Endothelial cell of umbilical vein (primary cell): ENCODE results near the gene AARS2. TPM values are rescaled to one million over a fixed set of nuclear protein-coding genes. Genes with fewer than 3 reads are reported as not detected.

Source experiments
- BruUV-seq: library from RNA; stranded (reverse); fragments of 400-500 nt; replicated peaks from 2 replicates; lab custom pipeline; 2021; lab: Mats Ljungman, UMichigan
- CTCF ChIA-PET: fragments of 300-600, 350-600 bp; sonication (Branson Sonifier 250); formaldehyde crosslinking; loops from one replicate; lab custom pipeline; 2021; ENCODE audit warnings: antibody characterized with exemption, inconsistent platforms; lab: Charles Lee
- POLR2A ChIA-PET: fragments of 300-600, 350-600 bp; sonication (Branson Sonifier 250); formaldehyde crosslinking; loops from one replicate; lab custom pipeline; 2021; ENCODE audit warnings: antibody characterized with exemption, inconsistent platforms; lab: Charles Lee
- DNase-seq: peaks from one replicate; pipeline ENCODE4 v3.0.0-alpha.2; 2011; ENCODE audit warnings: low read depth, low spot score
- FAIRE-seq: peaks from 2 replicates; lab custom pipeline; 2011; peaks lifted over from hg19 to GRCh38; lab: Jason Lieb, UNC
- H2AFZ ChIP-seq: 2 replicates; pipeline ENCODE4 v1.6.0; 2012; ENCODE audit warnings: low read depth, low read length, control low read depth, inconsistent platforms
- H3K27ac ChIP-seq: 2 replicates; pipeline ENCODE4 v1.5.1; 2011; ENCODE audit warnings: low read depth, mild to moderate bottlenecking, control low read depth, low read length, moderate library complexity; ENCODE audit not compliant: insufficient read depth
- H3K27me3 ChIP-seq, 2 experiments: 2 replicates each; pipeline versions ENCODE4 v1.6.0 to v1.6.1; 2011; ENCODE audit warnings: low read length in 2 of 2, mixed read lengths in 1 of 2; ENCODE audit not compliant: control insufficient read depth in 2 of 2, insufficient read depth in 2 of 2
- H3K36me3 ChIP-seq, 2 experiments: 2 replicates in 1 of 2; 3 replicates in 1 of 2; pipeline ENCODE4 v1.5.1; 2011; ENCODE audit warnings: low read length in 2 of 2, mild to moderate bottlenecking in 1 of 2, moderate library complexity in 1 of 2; ENCODE audit not compliant: control insufficient read depth in 2 of 2, insufficient read depth in 2 of 2; ENCODE audit errors: extremely low read depth in 1 of 2
- H3K4me1 ChIP-seq: 3 replicates; pipeline ENCODE4 v1.5.1; 2011; ENCODE audit warnings: mild to moderate bottlenecking, low read length; ENCODE audit not compliant: control insufficient read depth, insufficient read depth; ENCODE audit errors: extremely low read depth
- H3K4me2 ChIP-seq: 2 replicates; pipeline ENCODE4 v1.6.1; 2011; ENCODE audit warnings: low read length, control low read depth, mixed read lengths; ENCODE audit not compliant: insufficient read depth
- H3K4me3 ChIP-seq, 3 experiments: fragments of 200-600 bp in 1 of 3; sonication (generic), shearing (Covaris generic) in 1 of 3; replicated peaks in 1 of 3; 2 replicates each; pipeline ENCODE4 v1.5.1; 2011 to 2016; ENCODE audit warnings: control low read depth in 3 of 3, low read length in 3 of 3, mild to moderate bottlenecking in 2 of 3, inconsistent platforms in 1 of 3, low read depth in 1 of 3, moderate library complexity in 1 of 3; ENCODE audit not compliant: insufficient read depth in 1 of 3
- H3K79me2 ChIP-seq: 2 replicates; pipeline ENCODE4 v1.6.0; 2012; ENCODE audit warnings: low read length, inconsistent platforms; ENCODE audit not compliant: control insufficient read depth, insufficient read depth
- H3K9ac ChIP-seq: replicated peaks from 2 replicates; pipeline ENCODE3; 2011; ENCODE audit warnings: low read length, control low read depth; ENCODE audit not compliant: insufficient read depth; ENCODE audit errors: extremely low read depth
- H3K9me1 ChIP-seq: replicated peaks from 3 replicates; pipeline ENCODE4 v1.6.0; 2011; ENCODE audit warnings: mild to moderate bottlenecking, low read length; ENCODE audit not compliant: control insufficient read depth, insufficient read depth; ENCODE audit errors: extremely low read depth
- H3K9me3 ChIP-seq: replicated peaks from 2 replicates; pipeline ENCODE4 v1.5.1; 2012; ENCODE audit warnings: low read length, inconsistent platforms; ENCODE audit not compliant: control insufficient read depth, insufficient read depth
- H4K20me1 ChIP-seq: replicated peaks from 2 replicates; pipeline ENCODE3; 2011; ENCODE audit warnings: mild to moderate bottlenecking, low read length; ENCODE audit not compliant: control insufficient read depth, insufficient read depth; ENCODE audit errors: extremely low read depth
- EZH2 ChIP-seq: IDR thresholded peaks from 2 replicates; pipeline ENCODE4 v1.6.1; 2012; ENCODE audit warnings: borderline replicate concordance, low read depth, mild to moderate bottlenecking, moderate library complexity, low read length, inconsistent platforms; ENCODE audit not compliant: severe bottlenecking
- JUN ChIP-seq: IDR thresholded peaks from 2 replicates; pipeline ENCODE4 v1.6.1; 2011; ENCODE audit warnings: borderline replicate concordance, low read depth; ENCODE audit not compliant: insufficient read length, insufficient read depth
- MAX ChIP-seq: IDR thresholded peaks from 2 replicates; pipeline ENCODE4 v1.6.1; 2011; ENCODE audit not compliant: insufficient read depth, insufficient read length
- MYC ChIP-seq: IDR thresholded peaks from one replicate; pipeline ENCODE4 v1.6.1; 2011; ENCODE audit warnings: mild to moderate bottlenecking, low read depth, low read length
- POLR2A ChIP-seq: IDR thresholded peaks from 2 replicates; pipeline ENCODE4 v1.6.1; 2012; ENCODE audit warnings: low read depth, mild to moderate bottlenecking, control low read depth, low read length
- POLR2AphosphoS5 ChIP-seq: IDR thresholded peaks from 2 replicates; pipeline ENCODE4 v1.6.1; 2012; ENCODE audit warnings: low read depth, mild to moderate bottlenecking, control low read depth, low read length, moderate library complexity; ENCODE audit not compliant: insufficient read depth
- dilution Hi-C: fragments of 300-500 bp; cut with MboI; formaldehyde crosslinking; loops from one replicate; pipeline ENCODE4 v1.15.0; 2019; ENCODE audit warnings: low sequenced_read_pairs; ENCODE audit not compliant: extremely low pct_ligation_motif_present
- intact Hi-C: fragments of 100-400 bp; cut with micrococcal nuclease; formaldehyde crosslinking; loops from one replicate; pipeline ENCODE4 v1.10.0; 2022
- polyA plus RNA-seq, 4 experiments: library from polyadenylated mRNA; depleted of rRNA in 3 of 4; stranded (reverse) in 3 of 4; unstranded in 1 of 4; fragments of >200 nt; gene quantifications; 2 replicates each; pipeline versions ENCODE4 v1.2.1 to v1.2.3, GENCODE V29; 2011 to 2012; ENCODE audit warnings: missing spikeins in 1 of 4
- total RNA-seq: library from RNA; stranded (reverse); gene quantifications from 2 replicates; pipeline ENCODE4 v1.2.3, GENCODE V29; 2021

Gene AARS2
- total and polyA plus RNA-seq, 2 donors (not counting 3 experiments of a cell fraction or from before 2014, with no cell fraction given), result 8.3 to 17.9 TPM

DNA sequence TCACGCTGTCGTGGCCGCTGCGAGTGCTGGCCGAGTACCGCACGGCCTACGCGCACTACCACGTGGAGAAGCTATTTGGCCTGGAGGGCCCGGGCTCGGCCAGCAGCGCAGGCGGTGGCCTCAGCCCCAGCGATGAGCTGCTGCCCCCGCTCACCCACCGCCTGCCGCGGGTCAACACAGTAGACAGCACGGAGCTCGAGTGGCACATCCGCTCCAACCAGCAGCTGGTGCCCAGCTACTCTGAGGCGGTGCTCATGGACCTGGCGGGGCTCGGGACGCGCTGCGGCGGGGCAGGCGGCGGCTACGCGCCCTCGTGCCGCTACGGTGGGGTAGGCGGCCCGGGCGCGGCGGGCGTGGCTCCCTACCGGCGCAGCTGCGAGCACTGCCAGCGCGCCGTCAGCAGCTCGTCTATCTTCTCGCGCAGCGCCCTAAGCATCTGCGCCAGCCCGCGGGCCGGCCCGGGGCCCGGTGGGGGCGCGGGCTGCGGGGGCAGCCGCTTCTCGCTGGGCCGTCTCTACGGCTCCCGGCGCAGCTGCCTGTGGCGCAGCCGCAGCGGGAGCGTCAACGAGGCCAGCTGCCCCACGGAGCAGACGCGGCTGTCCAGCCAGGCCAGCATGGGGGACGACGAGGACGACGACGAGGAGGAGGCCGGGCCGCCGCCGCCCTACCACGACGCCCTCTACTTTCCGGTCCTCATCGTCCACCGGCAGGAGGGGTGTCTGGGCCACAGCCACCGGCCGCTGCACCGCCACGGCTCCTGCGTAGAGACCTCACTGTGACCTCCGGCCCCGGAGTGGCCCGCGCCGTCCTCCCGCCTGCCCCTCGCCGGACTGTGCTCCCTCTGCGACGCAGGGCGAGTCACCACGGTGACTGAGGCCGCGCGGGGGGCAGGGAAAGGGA lies 37.1 kb downstream of the AARS2 start:
- Histone ChIP-seq H3K27me3 (peaks cover 28 to 42% of the 10 kb centered on the region in 2 experiments), H3K4me3 (no peak overlapping the region), H2AFZ (peak overlapping the region; percentile 64), H3K4me2 (peak overlapping the region; percentile 28), H3K9me3 (no peaks in the 10 kb centered on the region), H3K9ac (no peak overlapping the region), H4K20me1 (no peaks in the 10 kb centered on the region), H3K9me1 (no peaks in the 10 kb centered on the region), H3K27ac (no peak overlapping the region), H3K79me2 (no peaks in the 10 kb centered on the region), H3K36me3 (no peaks in the 10 kb centered on the region), H3K4me1 (no peaks in the 10 kb centered on the region)
- POLR2A ChIA-PET, result interaction anchor here (0.6 kb wide), 1 partner anchor 13 kb away, joined by 6 read pairs; no protein-coding TSS in a partner anchor
- no peak for DNase-seq
- BruUV-seq, result no TSS peak
- intact Hi-C loops (no loop called here), dilution Hi-C loops (no loop called here)
- TF ChIP-seq EZH2 (peak; percentile 62), JUN (no peak)
- CTCF ChIA-PET, result interaction anchor here (0.7 to 3.0 kb wide), 7 partner anchors 8 to 62 kb away, joined by 3 to 12 read pairs (median 5); partner anchors contain the start of gene AARS2
- FAIRE-seq, result no peak

DNA sequence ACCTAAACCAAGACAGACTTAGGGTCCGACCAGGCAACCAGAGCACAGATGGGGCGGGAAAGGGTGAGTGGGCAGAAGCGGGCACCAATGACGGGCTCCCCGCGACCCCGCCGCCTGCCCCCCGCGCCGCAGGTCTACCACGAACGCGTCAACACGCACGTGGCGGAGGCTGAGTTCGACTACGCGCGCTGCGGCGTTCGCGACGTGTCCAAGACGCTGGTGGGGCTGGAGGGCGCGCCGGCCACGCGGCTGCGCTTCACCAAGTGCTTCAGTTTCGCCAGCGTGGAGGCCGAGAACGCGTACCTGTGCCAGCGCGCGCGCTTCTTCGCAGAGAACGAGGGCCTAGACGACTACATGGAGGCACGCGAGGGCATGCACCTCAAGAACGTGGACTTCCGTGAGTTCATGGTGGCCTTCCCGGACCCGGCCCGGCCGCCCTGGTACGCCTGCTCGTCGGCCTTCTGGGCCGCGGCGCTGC lies 37.8 kb downstream of the AARS2 start:
- FAIRE-seq (no peak), DNase-seq (no peak)
- POLR2A ChIA-PET, result interaction anchor here (0.6 kb wide), 1 partner anchor 14 kb away, joined by 6 read pairs; no protein-coding TSS in a partner anchor
- no peak overlapping the region for H2AFZ ChIP-seq
- no peaks in the 10 kb centered on the region for H3K9me3 ChIP-seq
- no peaks in the 10 kb centered on the region for H3K79me2 ChIP-seq
- BruUV-seq, result no TSS peak
- intact Hi-C loops, result no loop called here
- no peak overlapping the region for H3K4me2 ChIP-seq
- H3K36me3 ChIP-seq, result no peaks in the 10 kb centered on the region
- no peaks in the 10 kb centered on the region for H3K9me1 ChIP-seq
- no peak for TF ChIP-seq MYC
- no peak for TF ChIP-seq MAX
- TF ChIP-seq POLR2A, result no peak
- no peak for TF ChIP-seq POLR2AphosphoS5
- dilution Hi-C loops, result no loop called here
- CTCF ChIA-PET, result interaction anchor here (1.0 to 2.1 kb wide), 5 partner anchors 8 to 62 kb away, joined by 3 to 11 read pairs (median 5); partner anchors contain the start of gene AARS2
- no peak overlapping the region for H3K9ac ChIP-seq
- no peak overlapping the region for H3K4me3 ChIP-seq
- no peak overlapping the region for H3K27ac ChIP-seq
- H4K20me1 ChIP-seq, result no peaks in the 10 kb centered on the region
- no peaks in the 10 kb centered on the region for H3K4me1 ChIP-seq
- H3K27me3 ChIP-seq, result peaks cover 28 to 43% of the 10 kb centered on the region in 2 experiments
